MG63 (cell line): Measurements from ENCODE around the gene FNDC3B. TPM values are rescaled to one million over a fixed set of nuclear protein-coding genes. Genes with fewer than 3 reads are reported as not detected.
A peak's percentile ranks its signal among the peaks of the same experiment; 100 is the strongest.

Experiments
- DNase-seq: peaks from one replicate; pipeline ENCODE4 v3.0.0-alpha.2; 2020
- H3K27me3 ChIP-seq: fragments of 250-450 bp; sonication (Bioruptor Pico); 2 replicates; pipeline ENCODE4 v1.5.1; 2020; ENCODE audit warnings: mild to moderate bottlenecking, moderate library complexity
- H3K36me3 ChIP-seq: fragments of 250-450 bp; sonication (Bioruptor Pico); 2 replicates; pipeline ENCODE4 v1.5.1; 2020; ENCODE audit warnings: mild to moderate bottlenecking, moderate library complexity
- H3K4me3 ChIP-seq: fragments of 250-450 bp; sonication (Bioruptor Pico); 2 replicates; pipeline ENCODE4 v1.5.1; 2020; ENCODE audit warnings: mild to moderate bottlenecking, moderate library complexity
- H3K9me3 ChIP-seq: fragments of 250-450 bp; sonication (Bioruptor Pico); 2 replicates; pipeline ENCODE4 v1.5.1; 2020; ENCODE audit warnings: mild to moderate bottlenecking, moderate library complexity
- total RNA-seq: library from RNA; depleted of rRNA; stranded (reverse); fragments of >200 nt; shearing (Covaris generic); gene quantifications from 2 replicates; pipeline ENCODE4 v1.2.3, GENCODE V29; 2014; ENCODE audit warnings: low replicate concordance

FNDC3B gene
- total RNA-seq, 1 experiment from 2014 or later = 53.7 TPM

- Histone ChIP-seq H3K9me3 (no peaks in the 10 kb centered on the region), H3K4me3 (no peak overlapping the region), H3K36me3 (no peaks in the 10 kb centered on the region; the same call in 1 of the 2 replicates), H3K27me3 (no peaks in the 10 kb centered on the region)
- no peak for DNase-seq
Measured at GRCh38 chr3:172197344-172197743, 158.0 kb downstream of the FNDC3B start.

- H3K4me3 ChIP-seq = no peak overlapping the region
- DNase-seq = no peak
- no peaks in the 10 kb centered on the region for H3K9me3 ChIP-seq
- H3K36me3 ChIP-seq = no peaks in the 10 kb centered on the region; the same call in 1 of the 2 replicates
- H3K27me3 ChIP-seq = no peaks in the 10 kb centered on the region
Measured at GRCh38 chr3:172198428-172198827, 159.1 kb downstream of the FNDC3B start.

DNA sequence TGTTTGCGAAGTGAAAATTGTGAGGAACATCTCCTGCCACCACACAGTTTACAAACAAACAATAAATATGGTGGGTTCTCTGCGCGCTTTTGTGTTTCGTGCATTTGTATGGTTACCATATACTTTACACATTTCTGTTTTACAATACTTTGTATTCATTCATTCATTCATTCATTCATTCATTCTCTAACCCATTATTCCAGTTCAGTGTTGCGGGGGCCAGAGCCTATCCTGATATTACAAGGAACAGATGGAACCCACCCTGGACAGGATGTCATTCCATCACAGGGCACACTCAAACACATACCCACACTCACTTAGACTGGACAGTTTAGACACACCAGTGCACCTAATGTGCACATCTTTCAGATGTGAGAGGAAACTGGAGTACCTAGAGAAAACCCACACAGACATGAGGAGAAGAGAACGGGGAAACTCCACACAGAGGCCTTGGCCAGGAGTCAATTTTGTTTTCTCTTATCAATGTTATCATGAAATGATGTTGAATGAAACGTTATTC lies 160.5 kb downstream of the FNDC3B start:
- no peak overlapping the region for H3K4me3 ChIP-seq
- H3K36me3 ChIP-seq = peaks cover 2% of the 10 kb centered on the region
- no peak for DNase-seq
- no peaks in the 10 kb centered on the region for H3K27me3 ChIP-seq
- H3K9me3 ChIP-seq = no peaks in the 10 kb centered on the region

DNA sequence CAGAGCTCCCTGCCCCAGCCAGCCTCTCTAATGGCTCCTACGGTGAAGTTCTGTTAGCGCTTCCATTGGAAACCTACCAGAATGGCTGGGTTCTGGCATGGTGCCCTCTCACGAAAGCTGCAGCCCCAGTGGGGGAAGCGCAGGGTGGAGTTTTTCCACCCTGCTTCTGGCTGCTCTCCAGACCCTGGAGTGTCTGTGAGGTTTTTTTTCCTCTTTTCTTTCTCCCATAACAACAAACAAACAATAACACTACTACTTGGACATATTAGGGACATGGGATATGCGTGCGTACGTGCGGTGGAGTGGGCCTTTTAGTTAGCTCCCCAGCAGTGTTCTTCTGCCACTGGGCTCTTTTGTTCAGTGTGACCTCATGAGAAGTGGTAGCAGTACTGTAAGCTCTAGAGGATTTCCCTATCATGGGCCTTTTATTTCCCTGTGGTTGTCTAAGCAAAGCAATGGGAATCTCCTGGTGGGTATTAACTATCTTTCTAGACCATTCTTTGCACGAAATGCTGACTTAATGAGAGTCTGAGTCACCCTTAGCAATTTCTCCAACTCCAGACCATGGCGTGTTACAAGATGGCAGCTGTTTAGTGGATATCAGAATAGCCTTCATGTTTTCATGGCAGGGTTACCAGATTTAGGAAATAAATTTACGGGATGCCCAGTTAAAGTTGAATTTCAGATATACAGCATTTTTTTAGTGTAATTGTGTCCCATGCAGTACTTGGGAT lies 161.9 kb downstream of the FNDC3B start:
- peaks cover 15% of the 10 kb centered on the region for H3K36me3 ChIP-seq
- H3K27me3 ChIP-seq = no peaks in the 10 kb centered on the region
- H3K9me3 ChIP-seq = no peaks in the 10 kb centered on the region
- DNase-seq = peak; percentile 85
- H3K4me3 ChIP-seq = no peak overlapping the region

DNA sequence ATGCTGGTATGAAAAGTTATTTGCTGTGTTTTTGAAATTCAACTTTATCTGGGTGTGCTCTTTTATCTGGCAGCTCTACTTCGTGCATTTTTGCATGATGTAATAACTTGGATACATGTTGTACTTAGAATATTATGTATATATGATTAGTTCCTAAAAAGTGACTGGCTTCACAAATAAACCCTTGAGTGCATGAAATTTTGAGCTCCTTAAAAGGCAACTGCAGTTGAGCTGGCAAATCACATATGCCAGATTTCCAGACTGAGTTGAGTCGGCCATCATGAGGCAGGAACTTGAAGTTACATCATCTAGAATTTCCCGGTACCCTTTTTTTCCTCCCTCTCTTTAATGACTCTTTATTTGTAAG lies 162.5 kb downstream of the FNDC3B start:
- peak; percentile 84 for DNase-seq
- Histone ChIP-seq H3K4me3 (peak overlapping the region; percentile 13), H3K9me3 (no peaks in the 10 kb centered on the region), H3K27me3 (no peaks in the 10 kb centered on the region), H3K36me3 (peaks cover 15% of the 10 kb centered on the region)

GRCh38 chr3:172202797-172203196 lies 163.4 kb downstream of the FNDC3B start:
- no peak overlapping the region; the same call in 1 of the 2 replicates for H3K4me3 ChIP-seq
- H3K36me3 ChIP-seq = peaks cover 15% of the 10 kb centered on the region
- DNase-seq = no peak
- no peaks in the 10 kb centered on the region for H3K27me3 ChIP-seq
- H3K9me3 ChIP-seq = no peaks in the 10 kb centered on the region

- DNase-seq = no peak
- Histone ChIP-seq H3K27me3 (no peaks in the 10 kb centered on the region), H3K36me3 (peaks cover 15% of the 10 kb centered on the region), H3K9me3 (no peaks in the 10 kb centered on the region), H3K4me3 (no peak overlapping the region)
Measured at GRCh38 chr3:172203522-172204258, 164.3 kb downstream of the FNDC3B start.

- Histone ChIP-seq H3K4me3 (no peak overlapping the region), H3K36me3 (peaks cover 15% of the 10 kb centered on the region)
- DNase-seq = no peak
Measured at GRCh38 chr3:172204716-172205115, 165.3 kb downstream of the FNDC3B start.

GRCh38 chr3:172208586-172209332 lies 169.4 kb downstream of the FNDC3B start:
- Histone ChIP-seq H3K9me3 (no peaks in the 10 kb centered on the region), H3K4me3 (peak overlapping the region; percentile 25), H3K36me3 (peaks cover 29% of the 10 kb centered on the region), H3K27me3 (no peaks in the 10 kb centered on the region)
- peak; percentile 99 for DNase-seq

More at GRCh38 chr3:172204716-172205115, 165.3 kb downstream of the FNDC3B start:
- no peaks in the 10 kb centered on the region for H3K27me3 ChIP-seq
- no peaks in the 10 kb centered on the region for H3K9me3 ChIP-seq

DNA sequence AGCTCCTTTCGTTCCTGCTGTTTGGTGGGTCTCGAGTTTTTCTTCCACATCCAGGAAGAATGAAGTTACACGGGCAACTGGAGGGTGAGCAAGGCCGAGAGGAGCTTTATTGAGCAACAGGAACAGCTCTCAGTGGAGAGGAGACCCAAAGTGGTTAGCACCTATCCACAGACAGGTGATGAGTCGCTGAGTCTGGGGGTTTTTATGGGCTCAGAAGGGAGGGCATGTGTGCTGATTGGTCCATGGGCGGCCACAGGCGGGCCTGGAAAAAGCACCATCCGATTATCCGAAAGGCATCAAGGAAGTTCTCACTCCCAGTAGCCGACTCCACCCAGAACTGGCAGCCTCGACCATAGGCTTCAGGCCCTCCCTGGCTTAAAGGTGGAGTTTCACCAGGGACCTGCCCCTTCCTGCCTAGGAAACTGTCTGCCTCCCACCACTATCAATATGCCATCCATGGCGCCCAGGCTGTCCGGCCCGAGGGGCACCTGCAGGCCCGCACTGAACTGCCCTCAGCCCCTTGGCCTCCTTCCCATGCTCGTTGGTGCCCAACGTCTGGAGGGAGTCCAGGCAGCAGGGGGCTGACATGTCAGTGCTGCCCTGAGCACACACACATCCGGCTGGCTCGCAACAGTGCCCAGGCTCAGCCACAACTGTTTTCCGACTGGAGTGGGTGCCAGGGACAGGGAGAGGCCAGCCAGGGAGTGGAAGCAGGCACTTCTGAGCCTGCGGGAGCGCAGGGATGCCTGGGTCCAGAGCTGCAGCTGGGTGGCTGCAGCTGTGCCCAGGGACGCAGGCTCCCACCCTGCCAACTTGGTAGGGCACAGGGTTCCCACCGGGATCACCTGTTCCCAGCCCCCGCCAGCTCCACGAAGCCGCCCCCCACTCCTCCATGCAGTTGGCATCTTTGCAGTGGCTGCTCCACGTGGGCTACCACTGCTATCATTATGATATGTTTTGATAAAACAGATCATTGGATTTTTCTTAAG lies 170.2 kb downstream of the FNDC3B start:
- Histone ChIP-seq H3K4me3 (peak overlapping the region; percentile 25), H3K36me3 (peaks cover 30% of the 10 kb centered on the region), H3K9me3 (no peaks in the 10 kb centered on the region), H3K27me3 (no peaks in the 10 kb centered on the region)
- DNase-seq = peak; percentile 97

GRCh38 chr3:172210355-172210754 lies 171.0 kb downstream of the FNDC3B start:
- peaks cover 24% of the 10 kb centered on the region for H3K36me3 ChIP-seq
- no peaks in the 10 kb centered on the region for H3K27me3 ChIP-seq
- H3K4me3 ChIP-seq = no peak overlapping the region
- H3K9me3 ChIP-seq = no peaks in the 10 kb centered on the region
- DNase-seq = peak; percentile 73

DNA sequence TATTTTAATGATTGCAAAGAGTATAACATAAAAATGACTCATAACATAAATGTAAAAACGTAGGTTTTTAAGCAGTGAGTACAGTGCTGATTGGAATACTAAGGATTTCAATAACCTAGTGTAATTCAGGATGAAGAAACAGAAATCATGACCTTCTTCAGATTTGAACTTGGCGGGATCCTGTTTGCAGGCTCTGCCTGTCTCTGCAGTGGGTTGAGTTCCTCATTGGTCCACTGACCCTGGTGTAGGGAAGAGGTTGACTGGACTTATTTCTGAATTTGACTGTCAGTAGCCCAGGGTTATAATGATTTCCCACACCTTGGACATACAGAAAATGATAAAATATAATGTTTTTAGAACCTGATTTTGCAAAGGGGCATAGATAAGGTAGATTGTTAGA lies 171.7 kb downstream of the FNDC3B start:
- Histone ChIP-seq H3K27me3 (no peaks in the 10 kb centered on the region), H3K36me3 (peaks cover 16% of the 10 kb centered on the region), H3K4me3 (no peak overlapping the region), H3K9me3 (no peaks in the 10 kb centered on the region)
- no peak for DNase-seq

DNA sequence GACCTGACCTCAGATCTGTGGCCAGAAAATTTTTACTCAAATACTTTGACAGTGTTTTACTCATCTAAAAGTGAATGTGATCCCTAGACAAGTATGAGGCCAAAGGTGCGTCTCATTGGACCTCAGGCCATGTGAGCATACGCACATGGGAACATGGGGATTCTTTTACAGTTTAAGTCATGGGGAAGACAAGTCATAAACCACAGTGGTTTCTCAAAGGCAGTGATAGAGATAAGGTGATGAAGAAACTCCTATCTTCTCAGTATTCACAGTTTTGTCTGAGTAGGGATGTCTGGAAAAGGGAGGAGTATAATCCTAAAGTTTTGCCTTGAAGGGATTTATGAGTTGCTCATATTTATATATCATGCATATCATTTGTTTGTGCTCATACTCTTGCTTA lies 173.8 kb downstream of the FNDC3B start:
- no peaks in the 10 kb centered on the region for H3K27me3 ChIP-seq
- DNase-seq = no peak
- H3K4me3 ChIP-seq = no peak overlapping the region
- H3K36me3 ChIP-seq = peaks cover 15% of the 10 kb centered on the region
- no peaks in the 10 kb centered on the region for H3K9me3 ChIP-seq

- no peaks in the 10 kb centered on the region for H3K27me3 ChIP-seq
- H3K4me3 ChIP-seq = no peak overlapping the region
- peaks cover 15% of the 10 kb centered on the region for H3K36me3 ChIP-seq
- DNase-seq = no peak
- no peaks in the 10 kb centered on the region for H3K9me3 ChIP-seq
Measured at GRCh38 chr3:172213904-172214303, 174.5 kb downstream of the FNDC3B start.

DNA sequence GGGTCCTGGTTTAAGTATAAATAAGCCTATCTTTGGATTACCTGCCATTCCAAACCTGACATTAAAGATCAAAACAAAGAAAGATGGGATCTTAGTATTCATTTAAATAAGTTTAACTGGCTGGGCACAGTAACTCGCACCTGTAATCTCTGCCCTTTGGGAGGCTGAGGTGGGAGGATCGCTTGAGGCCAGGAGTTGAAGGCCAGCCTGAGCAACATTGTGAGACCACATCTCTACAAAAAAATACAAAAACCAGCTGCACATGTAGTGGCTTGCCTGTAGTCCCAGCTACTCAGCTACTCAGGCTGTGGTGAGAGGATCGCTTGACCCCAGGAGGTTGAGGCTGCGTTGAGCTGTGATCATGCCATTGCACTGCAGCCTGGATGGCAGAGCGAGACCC lies 176.9 kb downstream of the FNDC3B start:
- no peak for DNase-seq
- Histone ChIP-seq H3K4me3 (no peak overlapping the region), H3K36me3 (peaks cover 15% of the 10 kb centered on the region), H3K9me3 (no peaks in the 10 kb centered on the region), H3K27me3 (no peaks in the 10 kb centered on the region)

DNA sequence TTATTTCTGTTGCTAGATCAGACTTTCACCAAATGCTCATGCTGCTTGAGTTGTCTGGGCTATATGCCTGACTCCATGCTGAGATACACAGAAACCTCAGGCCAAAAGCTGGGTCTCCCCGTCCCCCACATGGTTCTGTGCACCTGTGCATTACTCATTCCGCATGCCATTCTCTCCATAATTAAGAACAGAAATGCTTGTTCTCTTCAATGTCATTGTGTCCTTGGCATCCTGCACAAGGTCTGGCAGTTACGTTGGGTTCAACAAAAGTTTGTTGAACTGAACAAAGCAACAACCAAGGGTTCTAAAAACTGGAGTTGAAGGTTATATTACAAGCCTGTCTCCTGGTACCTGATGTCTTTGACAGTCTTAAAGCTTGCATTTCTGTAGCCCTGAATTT lies 177.5 kb downstream of the FNDC3B start:
- DNase-seq = no peak
- Histone ChIP-seq H3K27me3 (no peaks in the 10 kb centered on the region), H3K9me3 (no peaks in the 10 kb centered on the region), H3K4me3 (no peak overlapping the region), H3K36me3 (peaks cover 15% of the 10 kb centered on the region)
